B cell (primary cell): Measurements from ENCODE around the gene CAMK1D. TPM values are rescaled to one million over a fixed set of nuclear protein-coding genes. Genes with fewer than 3 reads are reported as not detected.

Experiments
- ATAC-seq: fragments of 200-7000 bp; cut with Tn5 transposase; one replicate; pipeline ENCODE4 v1.10.0; 2021; ENCODE audit warnings: low read depth, mild to moderate bottlenecking, moderate number of reproducible peaks, moderate library complexity
- CTCF ChIA-PET: fragments of 350-600 bp; sonication (Branson Sonifier 250); formaldehyde crosslinking; loops from one replicate; lab custom pipeline; 2021; ENCODE audit warnings: antibody characterized with exemption, inconsistent platforms; lab: Charles Lee
- POLR2A ChIA-PET: fragments of 350-600 bp; sonication (Branson Sonifier 250); formaldehyde crosslinking; loops from one replicate; lab custom pipeline; 2021; ENCODE audit warnings: antibody characterized with exemption; lab: Charles Lee
- DNase-seq: peaks from one replicate; pipeline ENCODE4 v3.0.0; 2013
- H2AFZ ChIP-seq: 2 replicates; pipeline ENCODE4 v1.6.1; 2012; ENCODE audit warnings: mild to moderate bottlenecking, low read depth, low read length; ENCODE audit not compliant: insufficient read depth, poor library complexity, severe bottlenecking
- H3K27ac ChIP-seq, 2 donors: 1 replicate in 1 of 2; 2 replicates in 1 of 2; pipeline ENCODE4 v1.5.1; 2012 to 2013; ENCODE audit warnings: low read length in 2 of 2, mild to moderate bottlenecking in 2 of 2, moderate library complexity in 1 of 2
- H3K27me3 ChIP-seq, 4 experiments: fragments of 200-600 bp in 1 of 4; sonication (generic) in 1 of 4; replicated peaks in 1 of 4; 1 replicate in 2 of 4; 2 replicates in 2 of 4; pipeline versions ENCODE4 v1.6.1 to v1.7.0; 2013 to 2016; ENCODE audit warnings: low read length in 3 of 4, mild to moderate bottlenecking in 2 of 4, mixed read lengths in 1 of 4, moderate library complexity in 1 of 4; ENCODE audit not compliant: insufficient read depth in 4 of 4, control insufficient read depth in 3 of 4; ENCODE audit errors: control extremely low read depth in 1 of 4
- H3K36me3 ChIP-seq, 2 experiments: replicated peaks in 1 of 2; 1 replicate in 1 of 2; 2 replicates in 1 of 2; pipeline versions ENCODE4 v1.6.1 to v1.7.1; 2013; ENCODE audit warnings: low read length in 1 of 2; ENCODE audit not compliant: insufficient read depth in 2 of 2, control insufficient read depth in 1 of 2; ENCODE audit errors: control extremely low read depth in 1 of 2, extremely low read depth in 1 of 2
- H3K4me1 ChIP-seq, 2 donors: fragments of 200-600 bp in 1 of 2; sonication (generic) in 1 of 2; 1 replicate in 1 of 2; 2 replicates in 1 of 2; pipeline versions ENCODE4 v1.5.1 to v1.6.1; 2013 to 2017; ENCODE audit warnings: low read length in 2 of 2; ENCODE audit not compliant: control insufficient read depth in 2 of 2, insufficient read depth in 2 of 2
- H3K4me2 ChIP-seq: replicated peaks from 2 replicates; pipeline ENCODE3; 2012; ENCODE audit warnings: mild to moderate bottlenecking, low read depth, low read length; ENCODE audit not compliant: poor library complexity, severe bottlenecking
- H3K4me3 ChIP-seq, 5 experiments: fragments of 200-600 bp in 1 of 5; sonication (generic) in 1 of 5; 1 replicate in 3 of 5; 2 replicates in 2 of 5; pipeline versions ENCODE4 v1.5.1 to v1.7.0; 2011 to 2016; ENCODE audit warnings: low read length in 4 of 5, mild to moderate bottlenecking in 4 of 5, low read depth in 2 of 5, control low read depth in 1 of 5, moderate library complexity in 1 of 5; ENCODE audit not compliant: insufficient read depth in 1 of 5; ENCODE audit errors: control extremely low read depth in 1 of 5, extremely low read depth in 1 of 5
- H3K79me2 ChIP-seq: fragments of 200-600 bp; sonication (generic); one replicate; pipeline ENCODE4 v1.6.0; 2016; ENCODE audit warnings: low read length; ENCODE audit not compliant: control insufficient read depth, insufficient read depth
- H3K9ac ChIP-seq: fragments of 200-600 bp; sonication (generic); 2 replicates; pipeline ENCODE4 v1.6.1; 2017; ENCODE audit warnings: mild to moderate bottlenecking, low read length, moderate library complexity
- H3K9me3 ChIP-seq, 3 donors: one replicate each; pipeline versions ENCODE4 v1.6.1 to v1.7.1; 2013; ENCODE audit warnings: low read length in 2 of 3; ENCODE audit not compliant: control insufficient read depth in 2 of 3, insufficient read depth in 1 of 3; ENCODE audit errors: control extremely low read depth in 1 of 3
- H4K20me1 ChIP-seq: 2 replicates; pipeline ENCODE4 v1.6.0; 2012; ENCODE audit warnings: mild to moderate bottlenecking, low read length; ENCODE audit not compliant: insufficient read depth, control insufficient read depth, poor library complexity, severe bottlenecking
- H3K27ac Mint-ChIP-seq: one replicate; pipeline ENCODE4 v1.8.0; 2021; ENCODE audit warnings: mixed read lengths
- H3K27me3 Mint-ChIP-seq: one replicate; pipeline ENCODE4 v1.8.0; 2021; ENCODE audit warnings: mixed read lengths
- H3K4me1 Mint-ChIP-seq: one replicate; pipeline ENCODE4 v1.8.0; 2021; ENCODE audit warnings: mixed read lengths
- H3K4me3 Mint-ChIP-seq: one replicate; pipeline ENCODE4 v1.8.0; 2021; ENCODE audit warnings: mixed read lengths
- H3K9me3 Mint-ChIP-seq: one replicate; pipeline ENCODE4 v1.8.0; 2022; ENCODE audit warnings: mixed read lengths; ENCODE audit not compliant: insufficient read depth
- CTCF ChIP-seq: fragments of 200-600 bp; IDR thresholded peaks from one replicate; pipeline ENCODE4 v1.8.0; 2022; ENCODE audit warnings: antibody characterized with exemption, mild to moderate bottlenecking
- EZH2 ChIP-seq: IDR thresholded peaks from 2 replicates; pipeline ENCODE4 v1.6.1; 2012; ENCODE audit warnings: borderline replicate concordance, low read depth, mild to moderate bottlenecking, moderate library complexity, low read length; ENCODE audit not compliant: insufficient read depth, poor library complexity, severe bottlenecking
- WGBS: methylation state at CpG from one replicate; pipeline ENCODE4 v1.1.5; 2013; ENCODE audit warnings: missing lambda C conversion rate; ENCODE audit not compliant: insufficient coverage; 5-methylcytosine and 5-hydroxymethylcytosine counted together
- intact Hi-C: fragments of 100-400 bp; cut with micrococcal nuclease; formaldehyde crosslinking; loops from one replicate; pipeline ENCODE4 v1.10.0; 2022
- polyA plus RNA-seq: library from polyadenylated mRNA; depleted of rRNA; stranded (reverse); fragments of >200 nt; gene quantifications from 2 replicates; pipeline ENCODE4 v1.2.3, GENCODE V29; 2012
- total RNA-seq, 2 donors: library from RNA; stranded (reverse); fragments of 120-200 nt in 1 of 2; gene quantifications; 1 replicate in 1 of 2; 2 replicates in 1 of 2; pipeline versions ENCODE4 v1.2.3 to v1.2.4, GENCODE V29; 2013 to 2022

Gene CAMK1D
- total and polyA plus RNA-seq, 2 donors (not counting 1 experiment from before 2014, with no cell fraction given): 34.1 to 69.7 TPM

DNA sequence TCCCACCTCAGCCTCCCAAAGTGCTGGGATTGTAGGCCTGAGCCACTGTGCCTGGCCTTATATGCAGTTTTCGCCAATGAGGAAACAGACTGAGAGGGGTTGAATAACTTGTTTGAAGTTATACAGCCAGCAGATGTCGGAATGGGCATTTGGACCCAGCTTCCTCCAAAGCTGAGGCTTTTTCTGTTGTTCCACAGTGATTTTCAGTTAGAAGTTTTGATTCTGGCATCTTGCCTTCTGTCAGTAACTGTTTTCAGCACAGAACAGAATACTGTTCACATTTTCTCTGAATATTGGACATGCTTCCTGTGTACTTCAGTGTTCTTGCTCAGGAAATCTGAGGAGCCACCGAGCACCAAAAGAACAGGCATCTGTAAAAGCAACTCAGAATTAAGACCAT lies 287.2 kb downstream of the CAMK1D start:
- no peak overlapping the region for H3K4me3 ChIP-seq
- no peaks in the 10 kb centered on the region for H3K9me3 Mint-ChIP-seq
- H3K27me3 Mint-ChIP-seq: no peaks in the 10 kb centered on the region
- H3K4me1 ChIP-seq: peaks cover 0 to 3% of the 10 kb centered on the region in 2 donors
- no peak overlapping the region for H3K4me3 Mint-ChIP-seq
- H3K36me3 ChIP-seq: peaks cover 0 to 32% of the 10 kb centered on the region in 2 experiments
- peaks cover 30% of the 10 kb centered on the region for H3K4me1 Mint-ChIP-seq
- ChIA-PET POLR2A (no interaction called here), CTCF (no interaction called here)
- no peaks in the 10 kb centered on the region for H3K27me3 ChIP-seq
- no peak for TF ChIP-seq CTCF
- TF ChIP-seq EZH2: no peak
- no peak overlapping the region for H3K9ac ChIP-seq
- peaks cover 93% of the 10 kb centered on the region for H3K79me2 ChIP-seq
- peaks cover 81% of the 10 kb centered on the region for H4K20me1 ChIP-seq
- ATAC-seq: no peak
- no peaks in the 10 kb centered on the region for H3K9me3 ChIP-seq
- intact Hi-C loops: no loop called here
- H3K27ac ChIP-seq: no peak overlapping the region
- H2AFZ ChIP-seq: no peak overlapping the region
- WGBS: 70% methylated on average over 2 of the region's 3 CpGs
- H3K4me2 ChIP-seq: no peak overlapping the region
- H3K27ac Mint-ChIP-seq: no peak overlapping the region
- no peak for DNase-seq

GRCh38 chr10:12637649-12638048 lies 288.3 kb downstream of the CAMK1D start:
- intact Hi-C loops: no loop called here
- CTCF ChIA-PET: interaction anchor here (3.6 kb wide), 1 partner anchor 19 kb away, joined by 16 read pairs; no protein-coding TSS in a partner anchor
- POLR2A ChIA-PET: no interaction called here

More at GRCh38 chr10:12637649-12638048, 288.3 kb downstream of the CAMK1D start:
- 100% methylated on average over 2 of the region's 8 CpGs for WGBS
- DNase-seq: no peak
- Histone ChIP-seq H3K79me2 (peaks cover 92% of the 10 kb centered on the region), H3K4me2 (no peak overlapping the region), H3K4me3 (no peak overlapping the region), H3K9ac (no peak overlapping the region), H3K9me3 (no peaks in the 10 kb centered on the region), H3K27ac (no peak overlapping the region), H4K20me1 (peaks cover 74% of the 10 kb centered on the region), H3K27me3 (no peaks in the 10 kb centered on the region), H3K36me3 (peaks cover 0 to 32% of the 10 kb centered on the region in 2 experiments), H3K4me1 (peaks cover 0 to 3% of the 10 kb centered on the region in 2 donors), H2AFZ (no peak overlapping the region)
- no peaks in the 10 kb centered on the region for H3K9me3 Mint-ChIP-seq
- H3K27me3 Mint-ChIP-seq: no peaks in the 10 kb centered on the region
- no peak for TF ChIP-seq EZH2
- H3K4me1 Mint-ChIP-seq: peaks cover 30% of the 10 kb centered on the region
- H3K27ac Mint-ChIP-seq: no peak overlapping the region
- no peak overlapping the region for H3K4me3 Mint-ChIP-seq
- ATAC-seq: no peak
